Uterus (tissue), 4 donors: ENCODE results near the gene NXNL2. TPM values are rescaled to one million over a fixed set of nuclear protein-coding genes. Genes with fewer than 3 reads are reported as not detected.

Source experiments
- DNase-seq, 2 donors: peaks; one replicate each; pipeline ENCODE4 v3.0.0-alpha.2; 2019 to 2020
- H3K27ac ChIP-seq, 2 donors: fragments of 200-600 bp; sonication (generic); 1 replicate in 1 of 2; 2 replicates in 1 of 2; pipeline ENCODE4 v1.5.1; 2016 to 2018
- H3K27me3 ChIP-seq, 2 donors: fragments of 200-600 bp; sonication (generic); one replicate each; pipeline ENCODE4 v1.5.1; 2018 to 2019; ENCODE audit warnings: control low read depth in 1 of 2
- H3K36me3 ChIP-seq, 2 donors: fragments of 200-600 bp; sonication (generic); one replicate each; pipeline ENCODE4 v1.5.1; 2019; ENCODE audit warnings: control low read depth in 1 of 2
- H3K4me1 ChIP-seq, 2 donors: fragments of 200-600 bp; sonication (generic); one replicate each; pipeline ENCODE4 v1.5.1; 2018 to 2019; ENCODE audit warnings: control low read depth in 1 of 2
- H3K4me3 ChIP-seq, 2 donors: fragments of 200-600 bp; sonication (generic); 1 replicate in 1 of 2; 2 replicates in 1 of 2; pipeline ENCODE4 v1.5.1; 2018 to 2019; ENCODE audit warnings: mild to moderate bottlenecking in 1 of 2
- H3K9me3 ChIP-seq, 2 donors: fragments of 200-600 bp; sonication (generic); one replicate each; pipeline ENCODE4 v1.5.1; 2019; ENCODE audit warnings: control low read depth in 1 of 2
- CTCF ChIP-seq, 4 experiments: fragments of 200-600 bp in 2 of 4; fragments of 450-650 bp in 2 of 4; sonication (generic) in 2 of 4; IDR thresholded peaks; one replicate each; pipeline ENCODE4 v1.5.1; 2016 to 2019; ENCODE audit warnings: antibody characterized with exemption in 4 of 4, mild to moderate bottlenecking in 2 of 4, moderate library complexity in 1 of 4
- POLR2A ChIP-seq, 2 donors: fragments of 450-650 bp; IDR thresholded peaks; one replicate each; pipeline ENCODE4 v1.6.1; 2016; ENCODE audit warnings: antibody characterized with exemption in 2 of 2, mild to moderate bottlenecking in 1 of 2, moderate library complexity in 1 of 2
- intact Hi-C: fragments of 100-400 bp; cut with DNase I; formaldehyde crosslinking; loops from one replicate; pipeline ENCODE4 v1.15.1; 2023; ENCODE audit warnings: low total_unique reads
- total RNA-seq, 4 donors: library from RNA; depleted of rRNA in 3 of 4; stranded (reverse); fragments of >200 nt in 3 of 4; gene quantifications; one replicate each; pipeline versions ENCODE4 v1.1.0 to v1.2.4, GENCODE V29; 2014 to 2023
- donor health status: DM: yes; HTN: yes; CAD: no.

The NXNL2 gene
- 10 to 100 TPM in 2 of 4 donors, 1 to 10 TPM in 2; 2.0 to 32.4 (median 9.7) TPM for total RNA-seq

- DNase-seq, result peak; percentile 93 to 94
- Histone ChIP-seq H3K4me1 (peaks cover 0 to 33% of the 10 kb centered on the region in 2 donors), H3K27ac (peak within 1 kb of the TSS; percentile 89 to 90), H3K9me3 (no peaks in the 10 kb centered on the region), H3K27me3 (no peaks in the 10 kb centered on the region), H3K36me3 (no peaks in the 10 kb centered on the region), H3K4me3 (peak within 1 kb of the TSS; percentile 57 to 69)
- TF ChIP-seq CTCF (IDR thresholded peaks at IDR 0.05), result no peak
- TF ChIP-seq POLR2A (IDR thresholded peaks at IDR 0.05), result peak in 1 of 2 donors; percentile 62
- intact Hi-C loops, result no loop called here
Measured at GRCh38 chr9:88534456-88535225, at the start of gene NXNL2. TSS of gene NXNL2 (plus strand) at chr9:88535178. CDS start at chr9:88535435, 257 bp downstream.

- intact Hi-C loops, result no loop called here
- no peak overlapping the region for H3K27ac ChIP-seq
- no peak for DNase-seq
- H3K36me3 ChIP-seq, result no peaks in the 10 kb centered on the region
- no peaks in the 10 kb centered on the region for H3K9me3 ChIP-seq
- no peak overlapping the region for H3K4me3 ChIP-seq
- no peaks in the 10 kb centered on the region for H3K4me1 ChIP-seq
- no peak for TF ChIP-seq POLR2A (IDR thresholded peaks at IDR 0.05)
- no peak for TF ChIP-seq CTCF (IDR thresholded peaks at IDR 0.05)
- no peaks in the 10 kb centered on the region for H3K27me3 ChIP-seq
Measured at GRCh38 chr9:88488166-88488565, 46.8 kb upstream of the NXNL2 start.

- Histone ChIP-seq H3K9me3 (no peaks in the 10 kb centered on the region), H3K27me3 (no peaks in the 10 kb centered on the region), H3K36me3 (no peaks in the 10 kb centered on the region), H3K27ac (no peak overlapping the region), H3K4me1 (no peaks in the 10 kb centered on the region), H3K4me3 (no peak overlapping the region)
- TF ChIP-seq CTCF (IDR thresholded peaks at IDR 0.05), result no peak
- no peak for TF ChIP-seq POLR2A (IDR thresholded peaks at IDR 0.05)
- intact Hi-C loops, result no loop called here
- DNase-seq, result no peak
Measured at GRCh38 chr9:88494983-88495721, 39.8 kb upstream of the NXNL2 start.

- Histone ChIP-seq H3K36me3 (no peaks in the 10 kb centered on the region), H3K9me3 (no peaks in the 10 kb centered on the region), H3K27ac (no peak overlapping the region), H3K4me1 (no peaks in the 10 kb centered on the region), H3K27me3 (no peaks in the 10 kb centered on the region), H3K4me3 (no peak overlapping the region)
- intact Hi-C loops, result no loop called here
- TF ChIP-seq CTCF (IDR thresholded peaks at IDR 0.05) (no peak), POLR2A (IDR thresholded peaks at IDR 0.05) (no peak)
- DNase-seq, result no peak
Measured at GRCh38 chr9:88497224-88497623, 37.8 kb upstream of the NXNL2 start.

- no peak for DNase-seq
- no peak overlapping the region for H3K27ac ChIP-seq
- H3K36me3 ChIP-seq, result no peaks in the 10 kb centered on the region
- H3K27me3 ChIP-seq, result no peaks in the 10 kb centered on the region
- H3K4me3 ChIP-seq, result no peak overlapping the region
- H3K9me3 ChIP-seq, result no peaks in the 10 kb centered on the region
- no peak for TF ChIP-seq CTCF (IDR thresholded peaks at IDR 0.05)
- TF ChIP-seq POLR2A (IDR thresholded peaks at IDR 0.05), result no peak
- intact Hi-C loops, result no loop called here
- no peaks in the 10 kb centered on the region for H3K4me1 ChIP-seq
Measured at GRCh38 chr9:88498880-88499279, 36.1 kb upstream of the NXNL2 start.
